Endothelial cell of umbilical vein (primary cell): Measurements from ENCODE around the gene PIP5K1A. TPM values are rescaled to one million over a fixed set of nuclear protein-coding genes. Genes with fewer than 3 reads are reported as not detected.

ENCODE experiments used
- BruUV-seq: library from RNA; stranded (reverse); fragments of 400-500 nt; replicated peaks from 2 replicates; lab custom pipeline; 2021; lab: Mats Ljungman, UMichigan
- CTCF ChIA-PET: fragments of 300-600, 350-600 bp; sonication (Branson Sonifier 250); formaldehyde crosslinking; loops from one replicate; lab custom pipeline; 2021; ENCODE audit warnings: antibody characterized with exemption, inconsistent platforms; lab: Charles Lee
- POLR2A ChIA-PET: fragments of 300-600, 350-600 bp; sonication (Branson Sonifier 250); formaldehyde crosslinking; loops from one replicate; lab custom pipeline; 2021; ENCODE audit warnings: antibody characterized with exemption, inconsistent platforms; lab: Charles Lee
- DNase-seq: peaks from one replicate; pipeline ENCODE4 v3.0.0-alpha.2; 2011; ENCODE audit warnings: low read depth, low spot score
- FAIRE-seq: peaks from 2 replicates; lab custom pipeline; 2011; peaks lifted over from hg19 to GRCh38; lab: Jason Lieb, UNC
- H2AFZ ChIP-seq: 2 replicates; pipeline ENCODE4 v1.6.0; 2012; ENCODE audit warnings: low read depth, low read length, control low read depth, inconsistent platforms
- H3K27ac ChIP-seq: 2 replicates; pipeline ENCODE4 v1.5.1; 2011; ENCODE audit warnings: low read depth, mild to moderate bottlenecking, control low read depth, low read length, moderate library complexity; ENCODE audit not compliant: insufficient read depth
- H3K27me3 ChIP-seq, 2 experiments: 2 replicates each; pipeline versions ENCODE4 v1.6.0 to v1.6.1; 2011; ENCODE audit warnings: low read length in 2 of 2, mixed read lengths in 1 of 2; ENCODE audit not compliant: control insufficient read depth in 2 of 2, insufficient read depth in 2 of 2
- H3K36me3 ChIP-seq, 2 experiments: 2 replicates in 1 of 2; 3 replicates in 1 of 2; pipeline ENCODE4 v1.5.1; 2011; ENCODE audit warnings: low read length in 2 of 2, mild to moderate bottlenecking in 1 of 2, moderate library complexity in 1 of 2; ENCODE audit not compliant: control insufficient read depth in 2 of 2, insufficient read depth in 2 of 2; ENCODE audit errors: extremely low read depth in 1 of 2
- H3K4me1 ChIP-seq: 3 replicates; pipeline ENCODE4 v1.5.1; 2011; ENCODE audit warnings: mild to moderate bottlenecking, low read length; ENCODE audit not compliant: control insufficient read depth, insufficient read depth; ENCODE audit errors: extremely low read depth
- H3K4me2 ChIP-seq: 2 replicates; pipeline ENCODE4 v1.6.1; 2011; ENCODE audit warnings: low read length, control low read depth, mixed read lengths; ENCODE audit not compliant: insufficient read depth
- H3K4me3 ChIP-seq, 3 experiments: fragments of 200-600 bp in 1 of 3; sonication (generic), shearing (Covaris generic) in 1 of 3; replicated peaks in 1 of 3; 2 replicates each; pipeline ENCODE4 v1.5.1; 2011 to 2016; ENCODE audit warnings: control low read depth in 3 of 3, low read length in 3 of 3, mild to moderate bottlenecking in 2 of 3, inconsistent platforms in 1 of 3, low read depth in 1 of 3, moderate library complexity in 1 of 3; ENCODE audit not compliant: insufficient read depth in 1 of 3
- H3K79me2 ChIP-seq: 2 replicates; pipeline ENCODE4 v1.6.0; 2012; ENCODE audit warnings: low read length, inconsistent platforms; ENCODE audit not compliant: control insufficient read depth, insufficient read depth
- H3K9ac ChIP-seq: replicated peaks from 2 replicates; pipeline ENCODE3; 2011; ENCODE audit warnings: low read length, control low read depth; ENCODE audit not compliant: insufficient read depth; ENCODE audit errors: extremely low read depth
- H3K9me1 ChIP-seq: replicated peaks from 3 replicates; pipeline ENCODE4 v1.6.0; 2011; ENCODE audit warnings: mild to moderate bottlenecking, low read length; ENCODE audit not compliant: control insufficient read depth, insufficient read depth; ENCODE audit errors: extremely low read depth
- H3K9me3 ChIP-seq: replicated peaks from 2 replicates; pipeline ENCODE4 v1.5.1; 2012; ENCODE audit warnings: low read length, inconsistent platforms; ENCODE audit not compliant: control insufficient read depth, insufficient read depth
- H4K20me1 ChIP-seq: replicated peaks from 2 replicates; pipeline ENCODE3; 2011; ENCODE audit warnings: mild to moderate bottlenecking, low read length; ENCODE audit not compliant: control insufficient read depth, insufficient read depth; ENCODE audit errors: extremely low read depth
- CTCF ChIP-seq, 2 donors: IDR thresholded peaks; 1 replicate in 1 of 2; 2 replicates in 1 of 2; pipeline ENCODE4 v1.5.1; 2011; ENCODE audit warnings: low read length in 2 of 2, mild to moderate bottlenecking in 2 of 2, moderate library complexity in 2 of 2, control low read depth in 1 of 2, inconsistent platforms in 1 of 2, low read depth in 1 of 2; ENCODE audit not compliant: insufficient read depth in 1 of 2; ENCODE audit errors: extremely low read depth in 1 of 2
- FOS ChIP-seq: IDR thresholded peaks from 2 replicates; pipeline ENCODE4 v1.6.1; 2011; ENCODE audit warnings: mild to moderate bottlenecking, low read length, moderate library complexity, borderline replicate concordance; ENCODE audit not compliant: insufficient read depth
- GATA2 ChIP-seq: IDR thresholded peaks from 2 replicates; pipeline ENCODE4 v1.7.0; 2011; ENCODE audit warnings: low read depth, mild to moderate bottlenecking, moderate library complexity, mixed read lengths, low read length; ENCODE audit not compliant: insufficient read length, insufficient read depth
- JUN ChIP-seq: IDR thresholded peaks from 2 replicates; pipeline ENCODE4 v1.6.1; 2011; ENCODE audit warnings: borderline replicate concordance, low read depth; ENCODE audit not compliant: insufficient read length, insufficient read depth
- MAX ChIP-seq: IDR thresholded peaks from 2 replicates; pipeline ENCODE4 v1.6.1; 2011; ENCODE audit not compliant: insufficient read depth, insufficient read length
- MYC ChIP-seq: IDR thresholded peaks from one replicate; pipeline ENCODE4 v1.6.1; 2011; ENCODE audit warnings: mild to moderate bottlenecking, low read depth, low read length
- POLR2A ChIP-seq: IDR thresholded peaks from 2 replicates; pipeline ENCODE4 v1.6.1; 2012; ENCODE audit warnings: low read depth, mild to moderate bottlenecking, control low read depth, low read length
- POLR2AphosphoS5 ChIP-seq: IDR thresholded peaks from 2 replicates; pipeline ENCODE4 v1.6.1; 2012; ENCODE audit warnings: low read depth, mild to moderate bottlenecking, control low read depth, low read length, moderate library complexity; ENCODE audit not compliant: insufficient read depth
- dilution Hi-C: fragments of 300-500 bp; cut with MboI; formaldehyde crosslinking; loops from one replicate; pipeline ENCODE4 v1.15.0; 2019; ENCODE audit warnings: low sequenced_read_pairs; ENCODE audit not compliant: extremely low pct_ligation_motif_present
- intact Hi-C: fragments of 100-400 bp; cut with micrococcal nuclease; formaldehyde crosslinking; loops from one replicate; pipeline ENCODE4 v1.10.0; 2022
- polyA plus RNA-seq, 4 experiments: library from polyadenylated mRNA; depleted of rRNA in 3 of 4; stranded (reverse) in 3 of 4; unstranded in 1 of 4; fragments of >200 nt; gene quantifications; 2 replicates each; pipeline versions ENCODE4 v1.2.1 to v1.2.3, GENCODE V29; 2011 to 2012; ENCODE audit warnings: missing spikeins in 1 of 4
- total RNA-seq: library from RNA; stranded (reverse); gene quantifications from 2 replicates; pipeline ENCODE4 v1.2.3, GENCODE V29; 2021

PIP5K1A gene
- total and polyA plus RNA-seq, 2 donors (not counting 3 experiments of a cell fraction or from before 2014, with no cell fraction given), result 72.1 to 79.3 TPM

GRCh38 chr1:151165738-151166504 is 32.4 kb upstream of the PIP5K1A start, which contains the start of the genes LYSMD1 and SCNM1:
Gene LYSMD1 (minus strand): TSS chr1:151165902. CDS start chr1:151165258, 644 bp downstream.
Gene SCNM1 (plus strand): TSS chr1:151166144. CDS start chr1:151166153, 9 bp downstream.
- Histone ChIP-seq H3K9ac (peak within 1 kb of the TSS; percentile 94), H3K27me3 (no peaks in the 10 kb centered on the region), H4K20me1 (no peaks in the 10 kb centered on the region), H3K4me3 (peak within 1 kb of the TSS; percentile 65 to 89 (median 81)), H2AFZ (peak within 1 kb of the TSS; percentile 90), H3K36me3 (peaks cover 0 to 14% of the 10 kb centered on the region in 2 experiments), H3K27ac (peak within 1 kb of the TSS; percentile 65), H3K4me1 (peaks cover 19% of the 10 kb centered on the region), H3K79me2 (peaks cover 21% of the 10 kb centered on the region), H3K9me1 (no peaks in the 10 kb centered on the region), H3K9me3 (no peaks in the 10 kb centered on the region), H3K4me2 (peak within 1 kb of the TSS; percentile 92)
- dilution Hi-C loops, result no loop called here
- TF ChIP-seq FOS, result no peak
- no peak for TF ChIP-seq MYC
- no peak for TF ChIP-seq GATA2
- no peak for TF ChIP-seq POLR2AphosphoS5
- TF ChIP-seq MAX, result peak; percentile 28
- no peak for TF ChIP-seq CTCF (IDR thresholded peaks at IDR 0.05; ENCODE audit: extremely low read depth in 1 of 2, insufficient read depth in 1 of 2, low read depth in 1 of 2, low read length in 2 of 2)
- no peak for TF ChIP-seq JUN
- TF ChIP-seq POLR2A, result peak; percentile 69
- CTCF ChIA-PET, result interaction anchor here (0.9 to 2.9 kb wide), 10 partner anchors 11 to 141 kb away, joined by 3 to 17 read pairs (median 4); partner anchors contain the start of gene VPS72
- TSS peak; percentile 72 for BruUV-seq
- intact Hi-C loops, result loop anchor here (1.0 kb wide), 5 partner anchors 20 to 158 kb away; partner anchors contain the start of genes PIP5K1A, PRUNE1, SEMA6C and VPS72
- DNase-seq (peak; percentile 98), FAIRE-seq (peak; percentile 98)
- POLR2A ChIA-PET, result interaction anchor here (0.7 kb wide), 1 partner anchor 116 kb away, joined by 3 read pairs; no protein-coding TSS in a partner anchor
